Stimulated activated CD8-positive, alpha-beta memory T cell treated with anti-CD3 and anti-CD28 coated beads, Interleukin-7, amount 100 ng/mL, for 1 hour (primary cell): Measurements from ENCODE around the gene ANGPTL2.

ENCODE experiments used
- DNase-seq, 2 donors: peaks; one replicate each; pipeline ENCODE4 v3.0.0-alpha.2; 2020; ENCODE audit warnings: low read depth in 2 of 2

ANGPTL2 gene

GRCh38 chr9:127049581-127049980 lies 72.9 kb downstream of the ANGPTL2 start:
- no peak for DNase-seq

DNA sequence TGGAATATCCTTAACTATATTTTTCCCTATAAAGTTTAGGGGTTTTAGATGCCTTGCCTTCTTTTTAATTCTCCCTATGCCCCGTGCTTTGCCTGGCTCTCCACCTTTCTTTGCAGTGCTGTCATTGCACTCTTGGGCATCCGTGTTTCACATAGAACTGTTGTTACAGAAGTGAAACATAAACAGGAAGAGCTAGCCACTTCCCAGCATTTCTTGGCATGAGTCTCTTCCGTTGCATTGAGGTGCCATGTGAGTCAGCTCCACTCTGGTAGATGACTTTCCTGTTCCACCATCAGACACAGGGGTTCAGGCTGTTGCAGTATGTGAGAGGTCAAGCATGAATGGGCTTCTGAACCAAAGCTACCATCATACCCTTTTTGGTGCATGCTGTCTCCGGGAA lies 73.4 kb downstream of the ANGPTL2 start:
- DNase-seq = no peak

- DNase-seq = no peak
Measured at GRCh38 chr9:127047971-127048370, 74.5 kb downstream of the ANGPTL2 start.

DNA sequence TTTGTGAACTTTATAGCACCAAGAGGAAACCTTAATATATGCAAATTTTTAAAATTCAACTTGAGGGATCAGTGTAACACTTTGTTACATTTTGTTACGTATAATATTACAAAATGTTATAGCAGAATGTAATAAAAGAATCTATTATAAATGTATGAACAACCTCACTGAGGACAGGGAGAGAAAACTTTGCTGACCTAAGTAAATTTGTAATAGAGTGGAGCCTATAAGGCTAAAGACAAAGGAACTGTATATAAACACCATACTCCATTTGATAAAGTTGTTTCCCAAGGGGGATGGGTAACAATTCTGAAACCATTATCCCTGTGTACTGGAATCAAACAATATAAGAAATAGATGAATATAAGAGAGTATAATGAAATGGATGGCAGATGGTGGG lies 77.3 kb downstream of the ANGPTL2 start:
- no peak for DNase-seq

- DNase-seq = no peak
Measured at GRCh38 chr9:127039492-127039891, 82.9 kb downstream of the ANGPTL2 start.

GRCh38 chr9:127038531-127038930 lies 83.9 kb downstream of the ANGPTL2 start:
- DNase-seq = no peak
